Sigmoid colon (tissue), 7 donors: ENCODE data around the gene BORCS8. TPM values are rescaled to one million over a fixed set of nuclear protein-coding genes. Genes with fewer than 3 reads are reported as not detected.

Source experiments
- DNase-seq: peaks from one replicate; pipeline ENCODE4 v3.0.0-alpha.2; 2019
- H3K27ac ChIP-seq, 4 donors: fragments of 200-600 bp; sonication (generic); one replicate each; pipeline ENCODE4 v1.5.1; 2016 to 2019; ENCODE audit warnings: mild to moderate bottlenecking in 1 of 4
- H3K27me3 ChIP-seq, 3 donors: fragments of 200-600 bp; sonication (generic); one replicate each; pipeline ENCODE4 v1.5.1; 2019; ENCODE audit warnings: mild to moderate bottlenecking in 1 of 3
- H3K36me3 ChIP-seq, 4 donors: fragments of 200-600 bp; sonication (generic); one replicate each; pipeline ENCODE4 v1.5.1; 2016 to 2019
- H3K4me1 ChIP-seq, 4 donors: fragments of 200-600 bp; sonication (generic); one replicate each; pipeline ENCODE4 v1.5.1; 2017 to 2019
- H3K4me3 ChIP-seq, 4 donors: fragments of 200-600 bp; sonication (generic); one replicate each; pipeline ENCODE4 v1.5.1; 2017 to 2019; ENCODE audit warnings: mild to moderate bottlenecking in 2 of 4, moderate library complexity in 1 of 4
- H3K9me3 ChIP-seq, 4 donors: fragments of 200-600 bp in 3 of 4; sonication (generic) in 3 of 4; one replicate each; pipeline versions ENCODE4 v1.5.1 to v1.6.1; 2013 to 2019
- CTCF ChIP-seq, 4 experiments: fragments of 450-650 bp in 3 of 4; fragments of 200-600 bp in 1 of 4; IDR thresholded peaks; one replicate each; pipeline ENCODE4 v1.5.1; 2016 to 2019; ENCODE audit warnings: antibody characterized with exemption in 4 of 4, mild to moderate bottlenecking in 3 of 4, moderate library complexity in 2 of 4
- EP300 ChIP-seq, 4 donors: sonication (generic); formaldehyde crosslinking; IDR thresholded peaks; one replicate each; pipeline ENCODE4 v1.6.1; 2017; ENCODE audit warnings: antibody characterized with exemption in 4 of 4
- POLR2A ChIP-seq, 2 donors: fragments of 450-650 bp; IDR thresholded peaks; one replicate each; pipeline ENCODE4 v1.6.1; 2016; ENCODE audit warnings: antibody characterized with exemption in 2 of 2, mild to moderate bottlenecking in 2 of 2, moderate library complexity in 2 of 2
- POLR2AphosphoS5 ChIP-seq, 4 donors: sonication (generic); formaldehyde crosslinking; IDR thresholded peaks; one replicate each; pipeline ENCODE4 v1.6.1; 2017; ENCODE audit warnings: antibody characterized with exemption in 4 of 4
- WGBS, 2 donors: extraction: QIAGEN DNeasy Blood & Tissue Kit; methylation state at CpG; one replicate each; pipeline ENCODE4 v1.1.7; 2013; 5-methylcytosine and 5-hydroxymethylcytosine counted together
- intact Hi-C: fragments of 100-400 bp; cut with DNase I; formaldehyde crosslinking; loops from one replicate; pipeline ENCODE4 v1.15.1; 2023
- polyA plus RNA-seq, 3 donors: library from polyadenylated mRNA; stranded (reverse); fragments of 200-250 nt; gene quantifications; one replicate each; pipeline ENCODE4 v1.2.3, GENCODE V29; 2013
- total RNA-seq, 4 donors: library from RNA; depleted of rRNA; stranded (reverse); fragments of >200 nt; gene quantifications; one replicate each; pipeline ENCODE4 v1.1.0, GENCODE V29; 2016
- donor health status: healthy with polysubstance abuse.
- donor health status: Bipolar disorder and iron deficiency.
- donor health status: healthy.

BORCS8 gene
- total and polyA plus RNA-seq, 7 donors = 9.3 to 39.3 (median 16.9) TPM

GRCh38 chr19:19147344-19147743, 44.6 kb downstream of the BORCS8 start:
- H3K9me3 ChIP-seq = no peaks in the 10 kb centered on the region

GRCh38 chr19:19146865-19147264, 45.1 kb downstream of the BORCS8 start:
- no peaks in the 10 kb centered on the region for H3K27me3 ChIP-seq
- no peak for TF ChIP-seq CTCF (IDR thresholded peaks at IDR 0.05)
- no peak for TF ChIP-seq POLR2A (IDR thresholded peaks at IDR 0.05)
- TF ChIP-seq POLR2AphosphoS5 (IDR thresholded peaks at IDR 0.05) = no peak
- TF ChIP-seq EP300 (IDR thresholded peaks at IDR 0.05) = no peak
- H3K9me3 ChIP-seq = no peaks in the 10 kb centered on the region
- peaks cover 0 to 28% (median 3%) of the 10 kb centered on the region in 4 donors for H3K36me3 ChIP-seq
- no peak overlapping the region for H3K27ac ChIP-seq
- intact Hi-C loops = loop anchor here (5.0 to 10.0 kb wide), 2 partner anchors 80 to 198 kb away; no protein-coding TSS in a partner anchor
- no peak overlapping the region for H3K4me3 ChIP-seq
- peaks cover 0 to 9% (median 8%) of the 10 kb centered on the region in 4 donors for H3K4me1 ChIP-seq
- 94 to 96% methylated on average over 7 of the region's 7 CpGs for WGBS, 2 donors
- DNase-seq = no peak

More at GRCh38 chr19:19147344-19147743, 44.6 kb downstream of the BORCS8 start:
- Histone ChIP-seq H3K36me3 (peaks cover 0 to 28% (median 3%) of the 10 kb centered on the region in 4 donors), H3K4me3 (no peak overlapping the region), H3K27me3 (no peaks in the 10 kb centered on the region), H3K4me1 (peaks cover 0 to 9% (median 8%) of the 10 kb centered on the region in 4 donors), H3K27ac (no peak overlapping the region)
- 95 to 97% methylated on average over 5 of the region's 5 CpGs for WGBS, 2 donors
- intact Hi-C loops = loop anchor here (5.0 to 10.0 kb wide), 2 partner anchors 80 to 197 kb away; no protein-coding TSS in a partner anchor
- DNase-seq = no peak
- TF ChIP-seq CTCF (IDR thresholded peaks at IDR 0.05) = no peak
- TF ChIP-seq EP300 (IDR thresholded peaks at IDR 0.05) = no peak
- TF ChIP-seq POLR2AphosphoS5 (IDR thresholded peaks at IDR 0.05) = no peak
- no peak for TF ChIP-seq POLR2A (IDR thresholded peaks at IDR 0.05)

- 44 to 45% methylated on average over 47 of the region's 47 CpGs for WGBS, 2 donors
- DNase-seq = peak; percentile 87
- Histone ChIP-seq H3K36me3 (peaks cover 0 to 28% (median 3%) of the 10 kb centered on the region in 4 donors), H3K9me3 (no peaks in the 10 kb centered on the region), H3K4me1 (peaks cover 0 to 9% (median 8%) of the 10 kb centered on the region in 4 donors), H3K27ac (no peak overlapping the region), H3K4me3 (peak overlapping the region in 3 of 4 donors; percentile 11 to 36 (median 28)), H3K27me3 (no peaks in the 10 kb centered on the region)
- TF ChIP-seq EP300 (IDR thresholded peaks at IDR 0.05) (no peak), CTCF (IDR thresholded peaks at IDR 0.05) (peak; percentile 87 to 99 (median 96)), POLR2AphosphoS5 (IDR thresholded peaks at IDR 0.05) (no peak), POLR2A (IDR thresholded peaks at IDR 0.05) (no peak)
- intact Hi-C loops = loop anchor here (5.0 to 10.0 kb wide), 2 partner anchors 81 to 199 kb away; no protein-coding TSS in a partner anchor
Observed at GRCh38 chr19:19145684-19146608, 46.0 kb downstream of the BORCS8 start.

GRCh38 chr19:19145281-19145680, 46.7 kb downstream of the BORCS8 start:
- 92 to 93% methylated on average over 17 of the region's 17 CpGs for WGBS, 2 donors
- TF ChIP-seq POLR2A (IDR thresholded peaks at IDR 0.05) (no peak), CTCF (IDR thresholded peaks at IDR 0.05) (no peak), EP300 (IDR thresholded peaks at IDR 0.05) (no peak), POLR2AphosphoS5 (IDR thresholded peaks at IDR 0.05) (no peak)
- Histone ChIP-seq H3K27ac (no peak overlapping the region), H3K4me1 (peaks cover 0 to 9% (median 8%) of the 10 kb centered on the region in 4 donors), H3K27me3 (no peaks in the 10 kb centered on the region), H3K36me3 (peaks cover 0 to 28% (median 3%) of the 10 kb centered on the region in 4 donors), H3K9me3 (no peaks in the 10 kb centered on the region), H3K4me3 (no peak overlapping the region)
- no peak for DNase-seq
- intact Hi-C loops = loop anchor here (5.0 to 10.0 kb wide), 2 partner anchors 82 to 200 kb away; no protein-coding TSS in a partner anchor
